ENCODE measurements around the gene MYBL2. TPM values are rescaled to one million over a fixed set of nuclear protein-coding genes. Genes with fewer than 3 reads are reported as not detected.

Gene MYBL2
- total RNA-seq, 1 donor, result 11.7 TPM

- no peak for TF ChIP-seq CTCF (IDR thresholded peaks at IDR 0.05; ENCODE audit: insufficient read depth, low read depth, low read length)
- H3K4me3 ChIP-seq (ENCODE audit: low read depth, low read length), result no peak overlapping the region
- DNase-seq (ENCODE audit: low read depth), result peak; percentile 72
These were observed 81.4 kb downstream of the MYBL2 start for GRCh38 chr20:43748274-43748673.

- peak; percentile 52 for DNase-seq (ENCODE audit: low read depth)
- TF ChIP-seq CTCF (IDR thresholded peaks at IDR 0.05; ENCODE audit: insufficient read depth, low read depth, low read length), result peak; percentile 98
These were observed 82.9 kb downstream of the MYBL2 start for GRCh38 chr20:43749734-43750294.

GRCh38 chr20:43750774-43751166 is 83.9 kb downstream of the MYBL2 start:
- H3K4me3 ChIP-seq (ENCODE audit: low read depth, low read length), result no peak overlapping the region
- no peak for DNase-seq (ENCODE audit: low read depth)
- TF ChIP-seq CTCF (IDR thresholded peaks at IDR 0.05; ENCODE audit: insufficient read depth, low read depth, low read length), result no peak

More at GRCh38 chr20:43749734-43750294, 82.9 kb downstream of the MYBL2 start:
- no peak overlapping the region for H3K4me3 ChIP-seq (ENCODE audit: low read depth, low read length)

GRCh38 chr20:43751167-43752050 is 84.5 kb downstream of the MYBL2 start:
- DNase-seq (ENCODE audit: low read depth), result peak; percentile 52
- no peak overlapping the region for H3K4me3 ChIP-seq (ENCODE audit: low read depth, low read length)
- TF ChIP-seq CTCF (IDR thresholded peaks at IDR 0.05; ENCODE audit: insufficient read depth, low read depth, low read length), result no peak

- DNase-seq (ENCODE audit: low read depth), result no peak
- no peak for TF ChIP-seq CTCF (IDR thresholded peaks at IDR 0.05; ENCODE audit: insufficient read depth, low read depth, low read length)
- H3K4me3 ChIP-seq (ENCODE audit: low read depth, low read length), result no peak overlapping the region
These were observed 85.1 kb downstream of the MYBL2 start for GRCh38 chr20:43752051-43752360.

GRCh38 chr20:43752561-43753301 is 85.8 kb downstream of the MYBL2 start:
- TF ChIP-seq CTCF (IDR thresholded peaks at IDR 0.05; ENCODE audit: insufficient read depth, low read depth, low read length), result no peak

More at GRCh38 chr20:43752561-43753301, 85.8 kb downstream of the MYBL2 start:
- peak; percentile 94 for DNase-seq (ENCODE audit: low read depth)
- no peak overlapping the region for H3K4me3 ChIP-seq (ENCODE audit: low read depth, low read length)
